Fibroblast of villous mesenchyme (primary cell): ENCODE results near the gene DIAPH2. TPM values are rescaled to one million over a fixed set of nuclear protein-coding genes. Genes with fewer than 3 reads are reported as not detected.

ENCODE experiments used
- DNase-seq: peaks from one replicate; pipeline ENCODE4 v3.0.0-alpha.2; 2010; ENCODE audit warnings: low read depth
- H3K4me3 ChIP-seq: 2 replicates; pipeline ENCODE4 v1.5.1; 2011; ENCODE audit warnings: low read depth, mild to moderate bottlenecking, low read length
- total RNA-seq: library from RNA; depleted of rRNA; stranded (reverse); fragments of >200 nt; gene quantifications from 2 replicates; pipeline ENCODE4 v1.2.3, GENCODE V29; 2012
- TF ChIP-seq, protein P1 (sequence below): IDR thresholded peaks from 2 replicates; pipeline ENCODE4 v1.5.1; 2012; ENCODE audit warnings: low read depth, mild to moderate bottlenecking, low read length; ENCODE audit not compliant: insufficient read depth

The DIAPH2 gene
- total RNA-seq, 1 donor, result 15.5 TPM

DNA sequence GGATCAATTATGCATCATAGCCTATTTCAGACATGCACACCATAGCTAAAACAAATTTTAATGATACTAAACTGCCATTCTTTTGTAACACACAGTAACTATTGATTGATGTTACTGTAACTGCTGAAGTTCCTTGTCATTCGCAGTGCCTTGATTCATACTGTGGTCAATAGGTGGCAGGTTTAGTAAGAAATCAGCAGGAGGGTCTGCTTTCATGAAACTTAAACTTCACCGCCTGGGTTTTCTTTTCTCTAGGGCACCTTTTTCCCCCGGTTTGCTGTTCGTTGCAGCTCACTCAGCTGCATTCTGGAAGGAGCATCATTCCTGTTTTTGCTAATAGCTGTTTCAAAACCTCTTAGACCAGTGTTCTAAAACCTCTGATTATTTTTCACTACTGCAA lies 287.2 kb downstream of the DIAPH2 start:
- TF ChIP-seq, protein P1, sequence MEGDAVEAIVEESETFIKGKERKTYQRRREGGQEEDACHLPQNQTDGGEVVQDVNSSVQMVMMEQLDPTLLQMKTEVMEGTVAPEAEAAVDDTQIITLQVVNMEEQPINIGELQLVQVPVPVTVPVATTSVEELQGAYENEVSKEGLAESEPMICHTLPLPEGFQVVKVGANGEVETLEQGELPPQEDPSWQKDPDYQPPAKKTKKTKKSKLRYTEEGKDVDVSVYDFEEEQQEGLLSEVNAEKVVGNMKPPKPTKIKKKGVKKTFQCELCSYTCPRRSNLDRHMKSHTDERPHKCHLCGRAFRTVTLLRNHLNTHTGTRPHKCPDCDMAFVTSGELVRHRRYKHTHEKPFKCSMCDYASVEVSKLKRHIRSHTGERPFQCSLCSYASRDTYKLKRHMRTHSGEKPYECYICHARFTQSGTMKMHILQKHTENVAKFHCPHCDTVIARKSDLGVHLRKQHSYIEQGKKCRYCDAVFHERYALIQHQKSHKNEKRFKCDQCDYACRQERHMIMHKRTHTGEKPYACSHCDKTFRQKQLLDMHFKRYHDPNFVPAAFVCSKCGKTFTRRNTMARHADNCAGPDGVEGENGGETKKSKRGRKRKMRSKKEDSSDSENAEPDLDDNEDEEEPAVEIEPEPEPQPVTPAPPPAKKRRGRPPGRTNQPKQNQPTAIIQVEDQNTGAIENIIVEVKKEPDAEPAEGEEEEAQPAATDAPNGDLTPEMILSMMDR, result no peak
- no peak overlapping the region for H3K4me3 ChIP-seq
- DNase-seq, result no peak

- TF ChIP-seq, protein P1, result no peak
- no peak for DNase-seq
- H3K4me3 ChIP-seq, result no peak overlapping the region
Observed at GRCh38 chrX:96978906-96979305, 294.3 kb downstream of the DIAPH2 start.

DNA sequence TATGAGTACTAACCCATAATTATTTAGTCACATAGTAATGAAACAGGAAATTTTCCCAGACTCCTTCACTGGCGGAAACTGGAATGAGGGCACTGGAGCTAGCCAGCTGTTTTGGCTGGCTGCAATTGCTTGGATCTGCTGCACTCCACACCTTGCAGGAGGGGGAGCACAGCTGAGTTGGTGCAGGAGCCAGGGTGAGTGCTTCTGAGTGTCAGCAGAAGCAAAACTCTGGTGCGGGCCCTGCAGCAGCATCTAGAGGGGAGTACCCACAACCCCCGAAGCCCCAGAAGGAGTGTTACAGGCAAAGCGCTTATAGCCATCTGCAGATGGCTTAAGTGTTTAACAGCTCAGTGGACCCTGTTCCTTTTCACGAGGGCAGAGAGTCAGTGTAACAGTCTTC lies 295.1 kb downstream of the DIAPH2 start:
- DNase-seq, result no peak
- no peak overlapping the region for H3K4me3 ChIP-seq
- TF ChIP-seq, protein P1, result no peak

DNA sequence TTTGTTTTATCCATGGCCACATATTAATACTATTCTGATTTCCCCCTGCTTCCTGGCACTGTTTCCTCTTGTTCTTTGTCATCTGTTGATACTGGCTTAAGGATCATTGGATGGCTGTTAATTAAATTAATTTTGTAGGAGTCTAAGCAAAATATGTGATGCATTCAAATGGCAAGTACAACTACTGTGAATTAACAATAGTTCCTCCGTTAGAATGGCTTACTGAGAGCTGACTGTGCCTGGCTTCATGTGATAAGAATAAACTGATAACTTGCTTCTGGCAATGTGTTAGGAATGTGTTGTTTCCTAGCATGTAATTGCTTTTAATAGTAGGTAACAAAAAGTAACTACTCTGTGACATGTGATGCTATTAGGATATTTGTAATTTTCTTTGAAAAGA lies 297.5 kb downstream of the DIAPH2 start:
- DNase-seq, result no peak
- TF ChIP-seq, protein P1, result no peak
- H3K4me3 ChIP-seq, result no peak overlapping the region

- TF ChIP-seq, protein P1, result no peak
- peak; percentile 10 for DNase-seq
Observed at GRCh38 chrX:96984538-96984937, 299.9 kb downstream of the DIAPH2 start.

GRCh38 chrX:96985046-96985445 lies 300.4 kb downstream of the DIAPH2 start:
- TF ChIP-seq, protein P1, result no peak
- no peak overlapping the region for H3K4me3 ChIP-seq
- no peak for DNase-seq

More at GRCh38 chrX:96984538-96984937, 299.9 kb downstream of the DIAPH2 start:
- no peak overlapping the region for H3K4me3 ChIP-seq

DNA sequence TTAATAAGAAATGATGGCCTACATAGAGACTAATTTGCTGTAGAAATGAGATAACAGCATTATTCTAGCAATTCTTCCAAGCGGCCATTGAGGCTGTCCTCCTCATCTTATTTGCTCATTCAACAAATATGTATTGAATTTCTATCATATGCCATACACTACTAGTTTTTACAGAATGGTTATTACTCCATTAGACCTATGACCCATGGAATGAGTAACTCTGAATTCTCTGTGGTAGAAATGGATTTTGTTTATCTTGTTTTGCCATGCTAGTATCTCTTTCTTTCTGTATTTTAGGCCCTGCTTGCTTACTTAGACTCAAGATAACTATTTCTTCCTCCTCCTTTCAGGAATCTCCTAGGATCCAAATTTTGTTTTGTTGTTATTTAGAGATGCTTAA lies 302.6 kb downstream of the DIAPH2 start:
- TF ChIP-seq, protein P1, result no peak
- DNase-seq, result peak; percentile 50
- no peak overlapping the region for H3K4me3 ChIP-seq
